Naive thymus-derived CD4-positive, alpha-beta T cell (primary cell): ENCODE data around the gene POU3F1. TPM values are rescaled to one million over a fixed set of nuclear protein-coding genes. Genes with fewer than 3 reads are reported as not detected.
"Not testable (repeated sequence)": the region's sequence is repeated elsewhere in the genome, so short reads cannot be mapped to it uniquely, and the experiment has no call there.

Experiments used
- ATAC-seq: fragments of 150-1000 bp; cut with Tn5 transposase; 2 replicates; pipeline ENCODE4 v1.10.0; 2021; ENCODE audit warnings: mild to moderate bottlenecking, moderate library complexity
- CTCF ChIA-PET: fragments of 350-600 bp; sonication (Branson Sonifier 250); formaldehyde crosslinking; loops from one replicate; lab custom pipeline; 2021; ENCODE audit warnings: antibody characterized with exemption; lab: Charles Lee
- POLR2A ChIA-PET: fragments of 350-600 bp; sonication (Branson Sonifier 250); formaldehyde crosslinking; loops from one replicate; lab custom pipeline; 2021; ENCODE audit warnings: antibody characterized with exemption, inconsistent platforms; lab: Charles Lee
- DNase-seq, 9 donors: peaks; one replicate each; pipeline versions ENCODE4 v3.0.0 to v3.0.0-alpha.2; 2020 to 2022; ENCODE audit warnings: mixed read lengths in 1 of 9
- H3K27ac ChIP-seq: one replicate; pipeline ENCODE4 v1.7.0; 2013; ENCODE audit warnings: mild to moderate bottlenecking, low read depth, low read length, moderate library complexity
- H3K27me3 ChIP-seq, 2 donors: one replicate each; pipeline ENCODE4 v1.7.0; 2013; ENCODE audit warnings: low read length in 2 of 2, mild to moderate bottlenecking in 2 of 2, moderate library complexity in 2 of 2; ENCODE audit not compliant: control insufficient read depth in 2 of 2, insufficient read depth in 2 of 2
- H3K36me3 ChIP-seq, 3 experiments: 1 replicate in 2 of 3; 2 replicates in 1 of 3; pipeline ENCODE4 v1.7.0; 2013; ENCODE audit warnings: low read length in 3 of 3, mild to moderate bottlenecking in 3 of 3, moderate library complexity in 1 of 3; ENCODE audit not compliant: insufficient read depth in 3 of 3, control insufficient read depth in 2 of 3
- H3K4me1 ChIP-seq, 2 donors: one replicate each; pipeline ENCODE4 v1.7.0; 2013; ENCODE audit warnings: low read length in 2 of 2, mild to moderate bottlenecking in 2 of 2, moderate library complexity in 1 of 2; ENCODE audit not compliant: control insufficient read depth in 2 of 2, insufficient read depth in 2 of 2
- H3K4me3 ChIP-seq: 2 replicates; pipeline ENCODE4 v1.7.0; 2013; ENCODE audit warnings: mild to moderate bottlenecking, low read length
- H3K9me3 ChIP-seq, 3 experiments: 1 replicate in 2 of 3; 2 replicates in 1 of 3; pipeline ENCODE4 v1.7.0; 2013; ENCODE audit warnings: low read length in 3 of 3; ENCODE audit not compliant: control insufficient read depth in 2 of 3
- H3K27ac Mint-ChIP-seq, 9 donors: one replicate each; pipeline ENCODE4 v1.8.0; 2020 to 2022; ENCODE audit warnings: mixed read lengths in 9 of 9, mild to moderate bottlenecking in 8 of 9, moderate library complexity in 5 of 9, inconsistent platforms in 2 of 9
- H3K27me3 Mint-ChIP-seq, 5 donors: one replicate each; pipeline ENCODE4 v1.8.0; 2021 to 2022; ENCODE audit warnings: mixed read lengths in 5 of 5, mild to moderate bottlenecking in 1 of 5
- H3K36me3 Mint-ChIP-seq, 5 donors: one replicate each; pipeline ENCODE4 v1.8.0; 2020 to 2022; ENCODE audit warnings: mixed read lengths in 5 of 5, mild to moderate bottlenecking in 3 of 5, inconsistent platforms in 1 of 5
- H3K4me1 Mint-ChIP-seq, 7 donors: one replicate each; pipeline ENCODE4 v1.8.0; 2020 to 2022; ENCODE audit warnings: mixed read lengths in 7 of 7, mild to moderate bottlenecking in 3 of 7, inconsistent platforms in 1 of 7
- H3K4me3 Mint-ChIP-seq, 10 donors: one replicate each; pipeline ENCODE4 v1.8.0; 2020 to 2022; ENCODE audit warnings: mild to moderate bottlenecking in 10 of 10, mixed read lengths in 10 of 10, moderate library complexity in 6 of 10, inconsistent platforms in 2 of 10
- H3K9me3 Mint-ChIP-seq, 11 donors: one replicate each; pipeline ENCODE4 v1.8.0; 2020 to 2022; ENCODE audit warnings: mixed read lengths in 11 of 11, mild to moderate bottlenecking in 4 of 11, inconsistent platforms in 1 of 11, moderate library complexity in 1 of 11
- intact Hi-C, 2 donors: fragments of 100-400 bp; cut with micrococcal nuclease; formaldehyde crosslinking; loops; one replicate each; pipeline ENCODE4 v1.15.1; 2023
- polyA plus RNA-seq, 2 donors: library from polyadenylated mRNA; unstranded; fragments of 300-500 nt; fragmentation: Illumina TruSeq; gene quantifications; one replicate each; pipeline ENCODE4 v1.2.3, GENCODE V29; 2021
- total RNA-seq, 6 experiments: library from RNA in 5 of 6; stranded (reverse) in 5 of 6; gene quantifications; 1 replicate in 5 of 6; 2 replicates in 1 of 6; pipeline ENCODE4 v1.2.3 and lab custom pipeline; 2021 to 2026

The POU3F1 gene
- total and polyA plus RNA-seq, 7 experiments from 2014 or later = 0.17 to 0.19 TPM; not detected in 5

- intact Hi-C loops = no loop called here
- Histone ChIP-seq H3K9me3 (no peaks in the 10 kb centered on the region), H3K27ac (no peak overlapping the region), H3K4me1 (peaks cover 11 to 15% of the 10 kb centered on the region in 2 donors), H3K4me3 (no peak overlapping the region), H3K36me3 (no peaks in the 10 kb centered on the region), H3K27me3 (no peaks in the 10 kb centered on the region)
- ATAC-seq = no peak
- Mint-ChIP-seq H3K9me3 (peaks cover 0 to 2% (median 0%) of the 10 kb centered on the region in 11 donors), H3K27ac (no peak overlapping the region), H3K4me1 (peaks cover 8 to 16% (median 14%) of the 10 kb centered on the region in 7 donors), H3K27me3 (peaks cover 3 to 17% (median 15%) of the 10 kb centered on the region in 5 donors), H3K4me3 (no peak overlapping the region), H3K36me3 (no peaks in the 10 kb centered on the region)
- CTCF ChIA-PET = no interaction called here
- POLR2A ChIA-PET = no interaction called here
- DNase-seq = no peak
Observed at GRCh38 chr1:38034871-38035270, 11.7 kb downstream of the POU3F1 start.

DNA sequence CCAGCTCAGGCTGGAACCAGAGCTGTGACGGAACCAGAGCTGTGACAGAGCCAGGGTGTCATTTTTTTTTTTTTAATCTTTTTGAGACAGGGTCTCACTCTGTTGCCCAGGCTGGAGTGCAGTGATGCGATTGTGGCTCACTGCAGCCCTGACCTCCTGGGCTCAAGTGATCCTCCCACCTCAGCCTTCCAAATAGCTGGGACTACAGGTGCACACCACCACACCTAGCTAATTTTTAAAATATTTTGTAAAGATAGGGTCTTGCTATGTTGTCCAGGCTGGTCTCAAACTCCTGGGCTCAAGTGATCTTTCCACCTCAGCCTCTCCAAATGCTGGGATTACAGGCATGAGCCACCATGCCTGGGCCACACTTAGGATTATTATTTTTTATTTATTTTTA is 13.6 kb downstream of the POU3F1 start:
- H3K36me3 ChIP-seq, H3K4me3 ChIP-seq, intact Hi-C loops, H3K27ac ChIP-seq, DNase-seq, H3K9me3 ChIP-seq, H3K4me3 Mint-ChIP-seq, ATAC-seq, H3K36me3 Mint-ChIP-seq, H3K27me3 ChIP-seq, H3K27me3 Mint-ChIP-seq, POLR2A ChIA-PET, H3K9me3 Mint-ChIP-seq, H3K27ac Mint-ChIP-seq: not testable (repeated sequence)
- H3K4me1 ChIP-seq = peaks cover 12 to 31% of the 10 kb centered on the region in 2 donors
- CTCF ChIA-PET = interaction anchor here (1.3 kb wide), 1 partner anchor 806 kb away, joined by 6 read pairs; no protein-coding TSS in a partner anchor
- H3K4me1 Mint-ChIP-seq = peaks cover 10 to 31% (median 21%) of the 10 kb centered on the region in 7 donors

- peaks cover 0 to 7% (median 0%) of the 10 kb centered on the region in 5 donors for H3K27me3 Mint-ChIP-seq
- Histone ChIP-seq H3K27ac (no peak overlapping the region), H3K36me3 (no peaks in the 10 kb centered on the region), H3K4me1 (peaks cover 12 to 32% of the 10 kb centered on the region in 2 donors), H3K4me3 (no peak overlapping the region), H3K27me3 (no peaks in the 10 kb centered on the region), H3K9me3 (no peaks in the 10 kb centered on the region)
- H3K9me3 Mint-ChIP-seq = peaks cover 0 to 1% (median 0%) of the 10 kb centered on the region in 11 donors
- H3K36me3 Mint-ChIP-seq = no peaks in the 10 kb centered on the region
- peaks cover 11 to 43% (median 25%) of the 10 kb centered on the region in 7 donors for H3K4me1 Mint-ChIP-seq
- ChIA-PET CTCF (no interaction called here), POLR2A (no interaction called here)
- intact Hi-C loops = no loop called here
- peak overlapping the region in 1 of 10 donors; percentile 9 for H3K4me3 Mint-ChIP-seq
- DNase-seq (no peak), ATAC-seq (no peak)
- H3K27ac Mint-ChIP-seq = peak overlapping the region in 1 of 9 donors; percentile 74
Observed at GRCh38 chr1:38031513-38031866, 15.1 kb downstream of the POU3F1 start.

DNA sequence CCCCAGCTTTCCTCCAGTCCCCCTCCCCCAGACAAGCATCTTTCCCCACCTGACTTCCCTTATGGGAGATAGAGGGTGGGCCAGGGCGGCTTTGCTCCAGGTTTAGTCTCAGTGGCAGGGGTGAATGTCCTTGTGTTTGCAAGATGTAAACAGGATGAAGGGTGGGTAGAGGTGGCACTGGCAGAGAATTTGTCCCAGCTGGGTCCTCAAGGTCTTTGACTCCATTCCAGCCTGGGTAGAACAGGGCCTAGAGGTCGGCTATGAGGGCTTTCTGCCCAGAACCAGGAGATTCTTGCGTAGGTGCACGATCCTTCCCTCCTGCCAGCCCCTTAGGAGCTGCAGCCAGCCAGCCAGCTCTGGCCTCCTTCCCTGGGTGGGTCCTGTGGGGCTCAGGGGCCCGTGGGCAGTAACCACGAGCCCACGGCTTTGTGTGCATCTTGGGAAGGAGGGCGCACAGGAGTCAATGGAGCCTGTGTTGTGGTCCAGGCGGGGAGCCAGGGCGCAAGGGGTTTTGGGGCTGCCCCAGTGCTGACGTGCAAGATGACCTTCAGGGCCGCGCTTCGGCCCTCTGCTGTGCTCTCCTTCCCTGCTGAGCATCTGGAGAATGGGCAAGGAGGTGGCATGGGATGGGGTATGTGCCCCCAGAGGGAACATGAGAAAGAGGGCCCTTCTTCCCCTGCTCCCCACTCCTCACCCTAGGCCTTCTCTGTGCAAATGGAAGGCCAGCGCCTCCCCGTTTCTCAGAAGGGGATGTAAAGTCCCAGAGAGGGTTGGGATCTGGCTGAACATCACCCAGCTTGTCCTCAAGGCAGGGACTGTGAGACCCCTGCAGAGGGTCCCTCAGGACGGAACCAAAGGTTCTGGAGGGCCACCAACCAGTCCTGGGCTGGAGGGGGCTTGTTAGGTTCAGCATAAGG is 15.7 kb downstream of the POU3F1 start:
- H3K4me1 Mint-ChIP-seq = peaks cover 11 to 45% (median 25%) of the 10 kb centered on the region in 7 donors
- H3K27ac ChIP-seq = no peak overlapping the region
- ATAC-seq (no peak), DNase-seq (no peak)
- ChIA-PET POLR2A (no interaction called here), CTCF (no interaction called here)
- no peaks in the 10 kb centered on the region for H3K9me3 ChIP-seq
- intact Hi-C loops = no loop called here
- H3K27me3 ChIP-seq = no peaks in the 10 kb centered on the region
- peaks cover 0 to under 1% (median 0%) of the 10 kb centered on the region in 5 donors for H3K36me3 Mint-ChIP-seq
- no peak overlapping the region for H3K4me3 ChIP-seq
- peaks cover 0 to 5% (median 0%) of the 10 kb centered on the region in 3 experiments for H3K36me3 ChIP-seq
- peaks cover 12 to 32% of the 10 kb centered on the region in 2 donors for H3K4me1 ChIP-seq
- H3K27me3 Mint-ChIP-seq = peaks cover 0 to under 1% (median 0%) of the 10 kb centered on the region in 5 donors
- peak overlapping the region in 3 of 9 donors; percentile 38 to 54 (median 41) for H3K27ac Mint-ChIP-seq
- H3K9me3 Mint-ChIP-seq = peaks cover 0 to 1% (median 0%) of the 10 kb centered on the region in 11 donors
- peak overlapping the region in 4 of 10 donors; percentile 11 to 55 (median 28) for H3K4me3 Mint-ChIP-seq

- Histone ChIP-seq H3K9me3 (no peaks in the 10 kb centered on the region), H3K27ac (no peak overlapping the region), H3K4me1 (peaks cover 12 to 32% of the 10 kb centered on the region in 2 donors), H3K4me3 (no peak overlapping the region), H3K27me3 (no peaks in the 10 kb centered on the region), H3K36me3 (peaks cover 0 to 14% (median 6%) of the 10 kb centered on the region in 3 experiments)
- intact Hi-C loops = loop anchor here (5.0 to 10.0 kb wide), 3 partner anchors 555 to 787 kb away; no protein-coding TSS in a partner anchor
- Mint-ChIP-seq H3K36me3 (peaks cover 0 to 9% (median 4%) of the 10 kb centered on the region in 5 donors), H3K27ac (peak overlapping the region in 2 of 9 donors; percentile 54), H3K9me3 (peaks cover 0 to 1% (median 0%) of the 10 kb centered on the region in 11 donors), H3K27me3 (no peaks in the 10 kb centered on the region), H3K4me1 (peaks cover 11 to 45% (median 25%) of the 10 kb centered on the region in 7 donors), H3K4me3 (peak overlapping the region in 5 of 10 donors; percentile 11 to 55 (median 29))
- DNase-seq = peak in 1 of 9 donors; percentile 76
- POLR2A ChIA-PET = no interaction called here
- ATAC-seq = peak; percentile 71
- CTCF ChIA-PET = interaction anchor here (0.6 to 1.2 kb wide), 2 partner anchors 11 to 556 kb away, joined by 3 read pairs; no protein-coding TSS in a partner anchor
Observed at GRCh38 chr1:38029685-38030511, 16.7 kb downstream of the POU3F1 start.

- Mint-ChIP-seq H3K36me3 (peaks cover 0 to 13% (median 5%) of the 10 kb centered on the region in 5 donors), H3K27ac (no peak overlapping the region), H3K9me3 (peaks cover 0 to 1% (median 0%) of the 10 kb centered on the region in 11 donors), H3K4me3 (no peak overlapping the region), H3K27me3 (no peaks in the 10 kb centered on the region), H3K4me1 (peaks cover 11 to 45% (median 25%) of the 10 kb centered on the region in 7 donors)
- intact Hi-C loops = loop anchor here (5.0 to 10.0 kb wide), 3 partner anchors 556 to 788 kb away; no protein-coding TSS in a partner anchor
- H3K36me3 ChIP-seq = peaks cover 0 to 18% (median 7%) of the 10 kb centered on the region in 3 experiments
- H3K27ac ChIP-seq = no peak overlapping the region
- H3K27me3 ChIP-seq = no peaks in the 10 kb centered on the region
- DNase-seq (no peak), ATAC-seq (no peak)
- ChIA-PET CTCF (interaction anchor here (1.2 kb wide), 1 partner anchor 12 kb away, joined by 3 read pairs; no protein-coding TSS in a partner anchor), POLR2A (no interaction called here)
- H3K9me3 ChIP-seq = no peaks in the 10 kb centered on the region
- peaks cover 12 to 32% of the 10 kb centered on the region in 2 donors for H3K4me1 ChIP-seq
- H3K4me3 ChIP-seq = no peak overlapping the region
Observed at GRCh38 chr1:38029081-38029681, 17.4 kb downstream of the POU3F1 start.
